Esophagus squamous epithelium (tissue), 5 donors: ENCODE measurements around the gene LRFN5. TPM values are rescaled to one million over a fixed set of nuclear protein-coding genes. Genes with fewer than 3 reads are reported as not detected.

Experiments used
- DNase-seq: peaks from one replicate; lab custom pipeline; 2025; lab: John Stamatoyannopoulos, UW
- H3K27ac ChIP-seq, 4 donors: fragments of 200-600 bp; sonication (generic); one replicate each; pipeline ENCODE4 v1.5.1; 2016 to 2019; ENCODE audit warnings: mild to moderate bottlenecking in 1 of 4
- H3K27me3 ChIP-seq, 4 donors: fragments of 200-600 bp; sonication (generic); 1 replicate in 3 of 4; 2 replicates in 1 of 4; pipeline versions ENCODE4 v1.5.1 to v1.6.0; 2017 to 2021; ENCODE audit warnings: antibody characterized with exemption in 1 of 4
- H3K36me3 ChIP-seq, 3 donors: fragments of 200-600 bp; sonication (generic); one replicate each; pipeline ENCODE4 v1.5.1; 2016 to 2019
- H3K4me1 ChIP-seq, 3 donors: fragments of 200-600 bp; sonication (generic); one replicate each; pipeline ENCODE4 v1.5.1; 2017 to 2019
- H3K4me3 ChIP-seq, 4 donors: fragments of 200-600 bp; sonication (generic); 1 replicate in 3 of 4; 2 replicates in 1 of 4; pipeline ENCODE4 v1.5.1; 2016 to 2019; ENCODE audit warnings: mild to moderate bottlenecking in 2 of 4, moderate library complexity in 1 of 4
- H3K9me3 ChIP-seq, 3 donors: fragments of 200-600 bp; sonication (generic); one replicate each; pipeline ENCODE4 v1.5.1; 2016 to 2019
- CTCF ChIP-seq, 6 experiments: fragments of 450-650 bp in 4 of 6; fragments of 200-600 bp in 2 of 6; sonication (generic) in 2 of 6; IDR thresholded peaks; one replicate each; pipeline ENCODE4 v1.5.1; 2016 to 2019; ENCODE audit warnings: antibody characterized with exemption in 6 of 6, mild to moderate bottlenecking in 4 of 6, moderate library complexity in 4 of 6
- POLR2A ChIP-seq, 4 donors: fragments of 450-650 bp; IDR thresholded peaks; one replicate each; pipeline ENCODE4 v1.6.1; 2017; ENCODE audit warnings: antibody characterized with exemption in 4 of 4, mild to moderate bottlenecking in 4 of 4, moderate library complexity in 3 of 4
- WGBS, 2 donors: methylation state at CpG; one replicate each; pipeline ENCODE4 v1.1.5; 2018; 5-methylcytosine and 5-hydroxymethylcytosine counted together
- intact Hi-C: fragments of 100-400 bp; cut with DNase I; formaldehyde crosslinking; loops from one replicate; pipeline ENCODE4 v1.15.0; 2022
- total RNA-seq, 4 donors: library from RNA; depleted of rRNA; stranded (reverse); fragments of >200 nt; gene quantifications; one replicate each; pipeline ENCODE4 v1.1.0, GENCODE V29; 2016
- donor health status: DM: yes; HTN: yes; CAD: no.

The LRFN5 gene
- total RNA-seq, 4 donors from 2014 or later: 0.13 to 1.3 (median 0.43) TPM

GRCh38 chr14:41783403-41783802 lies 176.7 kb downstream of the LRFN5 start:
- intact Hi-C loops: no loop called here
- no peak overlapping the region for H3K27ac ChIP-seq
- no peak for TF ChIP-seq CTCF (IDR thresholded peaks at IDR 0.05)
- TF ChIP-seq POLR2A (IDR thresholded peaks at IDR 0.05): no peak
- no peaks in the 10 kb centered on the region for H3K4me1 ChIP-seq
- DNase-seq: no peak
- H3K4me3 ChIP-seq: no peak overlapping the region
- no peaks in the 10 kb centered on the region for H3K36me3 ChIP-seq
- H3K9me3 ChIP-seq: no peaks in the 10 kb centered on the region
- no peaks in the 10 kb centered on the region for H3K27me3 ChIP-seq
- WGBS, 2 donors: 82 to 87% methylated on average over 2 of the region's 2 CpGs

GRCh38 chr14:41785696-41786095 lies 179.0 kb downstream of the LRFN5 start:
- DNase-seq: no peak
- TF ChIP-seq CTCF (IDR thresholded peaks at IDR 0.05) (no peak), POLR2A (IDR thresholded peaks at IDR 0.05) (no peak)
- Histone ChIP-seq H3K4me1 (no peaks in the 10 kb centered on the region), H3K27ac (no peak overlapping the region), H3K4me3 (no peak overlapping the region), H3K36me3 (no peaks in the 10 kb centered on the region), H3K9me3 (no peaks in the 10 kb centered on the region), H3K27me3 (no peaks in the 10 kb centered on the region)
- intact Hi-C loops: no loop called here
- 66 to 69% methylated on average over 6 of the region's 6 CpGs for WGBS, 2 donors

- Histone ChIP-seq H3K9me3 (no peaks in the 10 kb centered on the region), H3K4me1 (no peaks in the 10 kb centered on the region), H3K27me3 (no peaks in the 10 kb centered on the region), H3K27ac (no peak overlapping the region), H3K4me3 (no peak overlapping the region), H3K36me3 (no peaks in the 10 kb centered on the region)
- no peak for TF ChIP-seq POLR2A (IDR thresholded peaks at IDR 0.05)
- no peak for TF ChIP-seq CTCF (IDR thresholded peaks at IDR 0.05)
- intact Hi-C loops: no loop called here
- WGBS, 2 donors: 46 to 48% methylated on average over 1 of the region's 1 CpG
- DNase-seq: no peak
These were observed 193.1 kb downstream of the LRFN5 start for GRCh38 chr14:41799817-41800216.

- no peak for DNase-seq
- H3K36me3 ChIP-seq: no peaks in the 10 kb centered on the region
- no peak overlapping the region for H3K27ac ChIP-seq
- H3K9me3 ChIP-seq: no peaks in the 10 kb centered on the region
- H3K4me1 ChIP-seq: no peaks in the 10 kb centered on the region
- TF ChIP-seq POLR2A (IDR thresholded peaks at IDR 0.05) (no peak), CTCF (IDR thresholded peaks at IDR 0.05) (no peak)
- 64 to 72% methylated on average over 5 of the region's 5 CpGs for WGBS, 2 donors
- H3K4me3 ChIP-seq: no peak overlapping the region
- intact Hi-C loops: no loop called here
- no peaks in the 10 kb centered on the region for H3K27me3 ChIP-seq
These were observed 199.0 kb downstream of the LRFN5 start for GRCh38 chr14:41805633-41806032.

- Histone ChIP-seq H3K4me1 (no peaks in the 10 kb centered on the region), H3K27ac (no peak overlapping the region), H3K36me3 (no peaks in the 10 kb centered on the region), H3K4me3 (no peak overlapping the region), H3K9me3 (no peaks in the 10 kb centered on the region), H3K27me3 (no peaks in the 10 kb centered on the region)
- no peak for DNase-seq
- TF ChIP-seq POLR2A (IDR thresholded peaks at IDR 0.05) (no peak), CTCF (IDR thresholded peaks at IDR 0.05) (no peak)
- intact Hi-C loops: no loop called here
- WGBS, 2 donors: 59 to 63% methylated on average over 5 of the region's 5 CpGs
These were observed 199.8 kb downstream of the LRFN5 start for GRCh38 chr14:41806366-41806975.
